HepG2 (cell line): ENCODE data around the gene MRPL18. TPM values are rescaled to one million over a fixed set of nuclear protein-coding genes. Genes with fewer than 3 reads are reported as not detected.

ENCODE experiments used
- ATAC-seq: fragments of 200-7000 bp; cut with Tn5 transposase; 3 replicates; pipeline ENCODE4 v1.9.1; 2020; ENCODE audit warnings: mild to moderate bottlenecking, moderate library complexity
- BruUV-seq: library from RNA; stranded (reverse); fragments of 400-500 nt; replicated peaks from 2 replicates; lab custom pipeline; 2021; lab: Mats Ljungman, UMichigan
- CTCF ChIA-PET: fragments of 300-600 bp; formaldehyde crosslinking; extraction: SDS; loops from one replicate; lab custom pipeline; 2021; ENCODE audit warnings: low total read pairs, inconsistent platforms, low intra/inter-chr PET ratio; lab: Yijun Ruan, JAX
- POLR2A ChIA-PET: fragments of 350-600 bp; sonication (Branson Sonifier 250); formaldehyde crosslinking; loops from one replicate; lab custom pipeline; 2020; ENCODE audit warnings: antibody characterized with exemption, inconsistent platforms; lab: Yijun Ruan, JAX
- DNase-seq: peaks from one replicate; pipeline ENCODE4 v3.0.0-alpha.2; 2015; ENCODE audit warnings: low spot score
- FAIRE-seq: peaks from 3 replicates; lab custom pipeline; 2011; peaks lifted over from hg19 to GRCh38; lab: Jason Lieb, UNC
- H2AFZ ChIP-seq: one replicate; pipeline ENCODE4 v1.6.1; 2011; ENCODE audit warnings: low read length, inconsistent platforms
- H3K27ac ChIP-seq: fragments of 300-600 bp; 3 replicates; pipeline ENCODE4 v1.8.0; 2011; ENCODE audit warnings: mixed run types, mild to moderate bottlenecking, mixed read lengths, low read length, inconsistent platforms; ENCODE audit not compliant: insufficient read depth; ENCODE audit errors: extremely low read length
- H3K27me3 ChIP-seq, 2 experiments: fragments of 200-600 bp in 1 of 2; 2 replicates in 1 of 2; 3 replicates in 1 of 2; pipeline versions ENCODE4 v1.6.0 to v1.8.0; 2011; ENCODE audit warnings: low read length in 2 of 2, mild to moderate bottlenecking in 2 of 2, moderate library complexity in 2 of 2, inconsistent platforms in 1 of 2; ENCODE audit not compliant: insufficient read depth in 2 of 2, control insufficient read depth in 1 of 2
- H3K36me3 ChIP-seq, 2 experiments: fragments of 200-600 bp in 1 of 2; replicated peaks in 1 of 2; 2 replicates in 1 of 2; 3 replicates in 1 of 2; pipeline versions ENCODE4 v1.5.1 to v1.8.0; 2011; ENCODE audit warnings: low read length in 2 of 2, inconsistent platforms in 1 of 2; ENCODE audit not compliant: insufficient read depth in 2 of 2, control insufficient read depth in 1 of 2
- H3K4me1 ChIP-seq: 2 replicates; pipeline ENCODE4 v1.5.1; 2012; ENCODE audit warnings: low read length, inconsistent platforms; ENCODE audit not compliant: insufficient read depth
- H3K4me2 ChIP-seq: 2 replicates; pipeline ENCODE4 v1.6.0; 2011; ENCODE audit warnings: low read depth, low read length, inconsistent platforms
- H3K4me3 ChIP-seq, 3 experiments: fragments of 200-600 bp in 1 of 3; sonication (generic), shearing (Covaris generic) in 1 of 3; replicated peaks in 1 of 3; 2 replicates each; pipeline ENCODE4 v1.5.1; 2011 to 2016; ENCODE audit warnings: low read length in 3 of 3, inconsistent platforms in 2 of 3, low read depth in 2 of 3, mild to moderate bottlenecking in 2 of 3, control low read depth in 1 of 3, mixed read lengths in 1 of 3; ENCODE audit not compliant: insufficient read depth in 1 of 3
- H3K79me2 ChIP-seq: one replicate; pipeline ENCODE4 v1.6.1; 2011; ENCODE audit warnings: low read length, inconsistent platforms; ENCODE audit not compliant: insufficient read depth
- H3K9ac ChIP-seq: 2 replicates; pipeline ENCODE4 v1.6.0; 2011; ENCODE audit warnings: mild to moderate bottlenecking, low read depth, low read length, inconsistent platforms; ENCODE audit not compliant: insufficient read depth
- H3K9me3 ChIP-seq: 2 replicates; pipeline ENCODE4 v1.5.1; 2012; ENCODE audit warnings: mild to moderate bottlenecking, low read length
- H4K20me1 ChIP-seq: 2 replicates; pipeline ENCODE4 v1.6.0; 2011; ENCODE audit warnings: inconsistent platforms, mild to moderate bottlenecking, low read length, moderate library complexity; ENCODE audit not compliant: insufficient read depth
- CREB3 ChIP-seq: sonication (generic); formaldehyde crosslinking; IDR thresholded peaks from 2 replicates; pipeline ENCODE4 v1.5.0; 2020; ENCODE audit warnings: missing genetic modification reagents
- FOXP4 ChIP-seq: sonication (generic); formaldehyde crosslinking; IDR thresholded peaks from 2 replicates; pipeline ENCODE4 v1.4.0; 2020; ENCODE audit warnings: missing genetic modification reagents
- GTF3A ChIP-seq: sonication (generic); formaldehyde crosslinking; conservative IDR thresholded peaks from 2 replicates; pipeline ENCODE4 v1.4.0; 2020; ENCODE audit warnings: mild to moderate bottlenecking, missing genetic modification reagents
- KLF13 ChIP-seq: sonication (generic); formaldehyde crosslinking; IDR thresholded peaks from 2 replicates; pipeline ENCODE4 v1.4.0; 2020; ENCODE audit warnings: mild to moderate bottlenecking, missing genetic modification reagents
- KLF6 ChIP-seq: IDR thresholded peaks from 2 replicates; pipeline ENCODE4 v1.8.0; 2016; ENCODE audit warnings: missing biosample characterization, missing genetic modification reagents
- MAZ ChIP-seq, 2 experiments: sonication (generic) in 1 of 2; formaldehyde crosslinking in 1 of 2; IDR thresholded peaks; 2 replicates each; pipeline versions ENCODE4 v1.5.0 to v1.6.1; 2012 to 2020; ENCODE audit warnings: low read depth in 2 of 2, mild to moderate bottlenecking in 2 of 2, borderline replicate concordance in 1 of 2, improper control_type of control experiment in 1 of 2, low read length in 1 of 2, missing genetic modification reagents in 1 of 2, moderate library complexity in 1 of 2
- MED1 ChIP-seq: sonication (generic); formaldehyde crosslinking; IDR thresholded peaks from 2 replicates; pipeline ENCODE4 v1.4.0; 2020; ENCODE audit warnings: missing genetic modification reagents
- PHB2 ChIP-seq: fragments of 450-650 bp; IDR thresholded peaks from 2 replicates; pipeline ENCODE4 v1.6.1; 2018; ENCODE audit not compliant: partially characterized antibody
- SMYD3 ChIP-seq: sonication (generic); formaldehyde crosslinking; IDR thresholded peaks from 2 replicates; pipeline ENCODE4 v1.8.1; 2023; ENCODE audit warnings: mild to moderate bottlenecking, missing genetic modification reagents
- ZBTB34 ChIP-seq: sonication (generic); formaldehyde crosslinking; IDR thresholded peaks from 2 replicates; pipeline ENCODE4 v1.8.0; 2022; ENCODE audit warnings: mild to moderate bottlenecking, missing genetic modification reagents
- ZEB1 ChIP-seq: IDR thresholded peaks from 2 replicates; pipeline ENCODE4 v1.6.1; 2012; ENCODE audit warnings: mild to moderate bottlenecking, low read depth, inconsistent platforms; ENCODE audit not compliant: insufficient replicate concordance
- ZFP37 ChIP-seq: sonication (generic); formaldehyde crosslinking; IDR thresholded peaks from 2 replicates; pipeline ENCODE4 v1.4.0; 2020; ENCODE audit warnings: missing genetic modification reagents, borderline replicate concordance
- ZNF557 ChIP-seq: sonication (generic); formaldehyde crosslinking; IDR thresholded peaks from 2 replicates; pipeline ENCODE4 v1.4.0; 2020; ENCODE audit warnings: missing genetic modification reagents
- ZNF619 ChIP-seq: sonication (generic); formaldehyde crosslinking; IDR thresholded peaks from 2 replicates; pipeline ENCODE4 v1.4.0; 2020; ENCODE audit warnings: mild to moderate bottlenecking, missing genetic modification reagents
- ZNF746 ChIP-seq: sonication (generic); formaldehyde crosslinking; IDR thresholded peaks from 2 replicates; pipeline ENCODE4 v1.8.0; 2022; ENCODE audit warnings: mild to moderate bottlenecking, missing genetic modification reagents
- ZNF747 ChIP-seq: sonication (generic); formaldehyde crosslinking; IDR thresholded peaks from 2 replicates; pipeline ENCODE4 v1.8.1; 2023; ENCODE audit warnings: missing genetic modification reagents, mild to moderate bottlenecking, borderline replicate concordance
- ZNF850 ChIP-seq: sonication (generic); formaldehyde crosslinking; conservative IDR thresholded peaks from 2 replicates; pipeline ENCODE4 v1.9.0; 2021; ENCODE audit warnings: mild to moderate bottlenecking, missing genetic modification reagents
- WGBS: methylation state at CpG from one replicate; pipeline ENCODE4 v1.1.6; 2017; ENCODE audit warnings: low lambda C conversion rate; 5-methylcytosine and 5-hydroxymethylcytosine counted together
- in situ Hi-C: cut with HindIII; loops from 2 replicates; pipeline ENCODE4 v1.10.0; 2017; ENCODE audit warnings: low pct_unique_long_range_greater_than_20kb; ENCODE audit not compliant: extremely low pct_ligation_motif_present
- intact Hi-C: fragments of 100-400 bp; cut with micrococcal nuclease; formaldehyde crosslinking; loops from one replicate; pipeline ENCODE4 v1.10.0; 2022; ENCODE audit not compliant: unreplicated experiment
- polyA plus RNA-seq, 8 experiments: library from polyadenylated mRNA; depleted of rRNA in 3 of 8; stranded (reverse) in 7 of 8; unstranded in 1 of 8; fragments of >200 nt; fragmentation: Illumina TruSeq in 4 of 8; extraction: Trizol in 4 of 8; gene quantifications; 2 replicates each; pipeline versions ENCODE4 v1.2.1 to v1.2.3, GENCODE V29; 2011 to 2016; ENCODE audit warnings: low read depth in 4 of 8, missing spikeins in 1 of 8, mixed read lengths in 1 of 8; ENCODE audit not compliant: insufficient read depth in 1 of 8
- total RNA-seq, 5 experiments: library from RNA; depleted of rRNA; stranded (reverse); fragments of >200 nt; fragmentation: Illumina TruSeq; extraction: Trizol; gene quantifications; 2 replicates each; pipeline ENCODE4 v1.2.3, GENCODE V29; 2016; ENCODE audit warnings: low read depth in 1 of 5
- TF ChIP-seq, protein P1 (sequence below): IDR thresholded peaks from 2 replicates; pipeline ENCODE4 v1.6.1; 2018; ENCODE audit warnings: missing genetic modification reagents

Gene MRPL18
- total and polyA plus RNA-seq, 2 of the 13 experiments (the other 11 are each of a cell fraction or from before 2014, with no cell fraction given): 85.6 to 176 TPM

- FAIRE-seq (no peak), ATAC-seq (no peak), DNase-seq (peak; percentile 14)
- Histone ChIP-seq H3K27me3 (no peaks in the 10 kb centered on the region; a peak in 1 of 5 replicates), H3K9me3 (no peaks in the 10 kb centered on the region), H3K4me2 (peak overlapping the region; percentile 96), H3K36me3 (peaks cover 6 to 22% of the 10 kb centered on the region in 2 experiments; a peak in 4 of 5 replicates), H3K27ac (peak overlapping the region; percentile 97), H4K20me1 (no peaks in the 10 kb centered on the region), H3K4me3 (peak overlapping the region; percentile 83 to 97 (median 88)), H3K79me2 (peaks cover 48% of the 10 kb centered on the region), H3K9ac (peak overlapping the region; percentile 96), H2AFZ (no peak overlapping the region), H3K4me1 (peaks cover 72% of the 10 kb centered on the region)
- WGBS: 3% methylated on average over 19 of the region's 45 CpGs
- in situ Hi-C loops: loop anchor here (5.0 kb wide), 2 partner anchors 34 to 69 kb away; partner anchors contain the start of genes SOD2 and WTAP
- intact Hi-C loops: loop anchor here (1.0 to 10.0 kb wide), 2 partner anchors 68 to 1116 kb away; partner anchors contain the start of genes DYNLT1 and SOD2
- TSS peak; percentile 78 for BruUV-seq
- POLR2A ChIA-PET: interaction anchor here (0.9 to 10.2 kb wide), 12 partner anchors 11 to 79 kb away, joined by 3 to 175 read pairs (median 5); partner anchors contain the start of genes MRPL18, SOD2, TCP1 and WTAP
- CTCF ChIA-PET: no interaction called here
- TF ChIP-seq CREB3 (CRISPR knock-in tag) (0 out of 2 replicates have a peak, but pooled peaks have one; percentile 31), ZNF850 (CRISPR knock-in tag) (0 out of 2 replicates have a peak, but pooled peaks have one; percentile 49), GTF3A (CRISPR knock-in tag) (no peak), ZEB1 (peak; percentile 8), ZNF557 (CRISPR knock-in tag) (no peak), ZNF619 (CRISPR knock-in tag) (no peak), KLF6 (CRISPR knock-in tag) (0 out of 2 replicates have a peak, but pooled peaks have one; percentile 7), PHB2 (no peak), MED1 (CRISPR knock-in tag) (no peak), ZNF746 (CRISPR knock-in tag) (0 out of 2 replicates have a peak, but pooled peaks have one; percentile 26), MAZ (IDR thresholded peaks at IDR 0.05; ENCODE audit: borderline replicate concordance, low read depth, low read length) (no peak), MAZ (CRISPR knock-in tag; IDR thresholded peaks at IDR 0.05; ENCODE audit: low read depth) (no peak), FOXP4 (CRISPR knock-in tag) (no peak), ZNF747 (CRISPR knock-in tag) (no peak), ZBTB34 (0 out of 2 replicates have a peak, but pooled peaks have one; percentile 18), KLF13 (CRISPR knock-in tag) (no peak), ZFP37 (peak; percentile 67; the same call in 1 of the 2 replicates), SMYD3 (CRISPR knock-in tag) (no peak)
- TF ChIP-seq, protein P1, sequence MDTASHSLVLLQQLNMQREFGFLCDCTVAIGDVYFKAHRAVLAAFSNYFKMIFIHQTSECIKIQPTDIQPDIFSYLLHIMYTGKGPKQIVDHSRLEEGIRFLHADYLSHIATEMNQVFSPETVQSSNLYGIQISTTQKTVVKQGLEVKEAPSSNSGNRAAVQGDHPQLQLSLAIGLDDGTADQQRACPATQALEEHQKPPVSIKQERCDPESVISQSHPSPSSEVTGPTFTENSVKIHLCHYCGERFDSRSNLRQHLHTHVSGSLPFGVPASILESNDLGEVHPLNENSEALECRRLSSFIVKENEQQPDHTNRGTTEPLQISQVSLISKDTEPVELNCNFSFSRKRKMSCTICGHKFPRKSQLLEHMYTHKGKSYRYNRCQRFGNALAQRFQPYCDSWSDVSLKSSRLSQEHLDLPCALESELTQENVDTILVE (CRISPR knock-in tag): peak; percentile 28; the same call in 1 of the 2 replicates
Observed at GRCh38 chr6:159761129-159761872, 29.0 kb upstream of the MRPL18 start.
